SK-N-MC (cell line): ENCODE measurements around the gene CASKIN2.

Experiments used
- DNase-seq: peaks from one replicate; pipeline ENCODE4 v3.0.0-alpha.2; 2011; ENCODE audit warnings: low read depth, low spot score
- H3K27ac ChIP-seq: fragments of 200-600 bp; sonication (generic); 2 replicates; pipeline ENCODE4 v1.5.1; 2016; ENCODE audit warnings: mixed run types
- H3K36me3 ChIP-seq: fragments of 200-600 bp; sonication (generic); 2 replicates; pipeline ENCODE4 v1.6.1; 2017; ENCODE audit warnings: antibody characterized with exemption, low read length, mixed read lengths; ENCODE audit not compliant: insufficient read depth
- H3K4me3 ChIP-seq: fragments of 200-600 bp; sonication (generic); 2 replicates; pipeline ENCODE4 v1.5.1; 2016
- H3K9ac ChIP-seq: fragments of 200-600 bp; sonication (generic); 2 replicates; pipeline ENCODE4 v1.8.0; 2017; ENCODE audit warnings: mixed run types, mixed read lengths; ENCODE audit not compliant: insufficient read length
- H3K9me3 ChIP-seq: fragments of 200-600 bp; sonication (generic); 2 replicates; pipeline ENCODE4 v1.6.1; 2017; ENCODE audit warnings: low read depth, mild to moderate bottlenecking, antibody characterized with exemption, low read length, moderate library complexity, mixed read lengths
- EZH2 ChIP-seq: fragments of 200-600 bp; sonication (generic); IDR thresholded peaks from one replicate; pipeline ENCODE4 v1.6.1; 2017; ENCODE audit warnings: antibody characterized with exemption
- FOXP2 ChIP-seq: optimal IDR thresholded peaks from 2 replicates; pipeline ENCODE3; 2011; ENCODE audit warnings: mild to moderate bottlenecking, moderate library complexity; ENCODE audit not compliant: insufficient read depth; ENCODE audit errors: extremely low read length, control extremely low read depth
- POLR2AphosphoS5 ChIP-seq: IDR thresholded peaks from 2 replicates; pipeline ENCODE4 v1.6.1; 2012; ENCODE audit warnings: mild to moderate bottlenecking, low read depth, low read length, borderline replicate concordance

Gene CASKIN2

DNA sequence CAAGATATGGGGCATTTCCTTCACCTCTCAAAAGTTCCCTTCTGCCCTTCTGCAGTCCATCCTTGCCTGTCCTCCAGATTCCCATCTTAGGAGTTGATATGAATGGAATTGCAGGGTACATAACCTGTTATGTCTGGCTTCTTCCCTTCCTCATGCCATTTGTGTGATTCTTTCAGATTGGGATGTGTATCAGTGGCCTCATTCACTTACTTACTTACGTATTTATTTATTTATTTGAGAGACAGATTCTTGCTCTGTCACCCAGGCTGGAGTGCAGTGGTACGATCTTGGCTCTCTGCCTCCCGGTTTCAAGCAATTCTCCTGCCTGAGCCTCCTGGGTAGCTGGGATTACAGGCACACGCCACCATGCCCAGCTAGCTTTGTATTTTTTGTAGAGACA, 65.1 kb downstream of the CASKIN2 start:
- H3K9me3 ChIP-seq = no peaks in the 10 kb centered on the region
- H3K36me3 ChIP-seq = no peaks in the 10 kb centered on the region
- no peak for TF ChIP-seq FOXP2
- no peak for TF ChIP-seq POLR2AphosphoS5
- TF ChIP-seq EZH2 = no peak
- no peak for DNase-seq
- no peak overlapping the region for H3K4me3 ChIP-seq
- no peak overlapping the region for H3K27ac ChIP-seq
- H3K9ac ChIP-seq = no peak overlapping the region
